Embryonic facial prominence (tissue), 1 donor: ENCODE measurements around the gene NFIA.

ENCODE experiments used
- DNase-seq: peaks from one replicate; pipeline ENCODE4 v3.0.0-alpha.2; 2016; ENCODE audit errors: extremely low spot score

NFIA gene

DNA sequence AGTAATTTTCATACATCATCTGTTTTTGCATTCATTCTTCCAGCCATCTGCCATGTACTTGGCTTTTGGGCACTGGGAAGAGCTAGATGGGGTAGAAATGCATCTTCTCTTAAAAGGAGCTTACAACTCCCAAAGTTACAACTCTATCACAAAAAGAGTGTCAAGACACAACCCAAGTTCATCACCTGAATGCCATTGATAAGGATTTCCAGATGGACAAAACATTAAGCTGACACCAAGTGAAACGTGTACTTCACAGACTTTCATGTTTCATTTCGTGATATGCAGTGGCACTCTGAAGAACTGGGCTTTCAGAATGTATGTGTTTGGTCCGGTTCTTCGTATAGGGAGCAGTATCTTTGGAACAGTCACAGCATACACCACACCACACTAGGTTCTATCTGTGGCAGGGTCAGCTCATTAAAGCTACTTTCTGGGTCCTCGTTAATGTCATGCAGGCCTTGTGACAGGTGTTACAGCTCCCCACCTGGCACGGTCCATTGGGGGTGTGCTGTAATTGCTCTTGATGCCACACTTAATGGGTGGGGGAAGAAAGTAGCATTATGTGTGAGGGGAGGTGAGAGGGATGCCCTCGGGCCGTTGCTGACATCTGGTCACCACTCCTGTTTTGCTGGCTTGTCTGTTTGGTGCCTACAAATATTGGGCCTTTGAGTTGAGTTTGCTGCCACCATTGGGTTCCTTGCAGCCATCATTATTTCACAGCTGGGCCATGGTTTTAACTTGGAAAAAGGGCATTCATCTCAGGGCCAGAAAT is 164.9 kb downstream of the NFIA start:
- DNase-seq = no peak

DNA sequence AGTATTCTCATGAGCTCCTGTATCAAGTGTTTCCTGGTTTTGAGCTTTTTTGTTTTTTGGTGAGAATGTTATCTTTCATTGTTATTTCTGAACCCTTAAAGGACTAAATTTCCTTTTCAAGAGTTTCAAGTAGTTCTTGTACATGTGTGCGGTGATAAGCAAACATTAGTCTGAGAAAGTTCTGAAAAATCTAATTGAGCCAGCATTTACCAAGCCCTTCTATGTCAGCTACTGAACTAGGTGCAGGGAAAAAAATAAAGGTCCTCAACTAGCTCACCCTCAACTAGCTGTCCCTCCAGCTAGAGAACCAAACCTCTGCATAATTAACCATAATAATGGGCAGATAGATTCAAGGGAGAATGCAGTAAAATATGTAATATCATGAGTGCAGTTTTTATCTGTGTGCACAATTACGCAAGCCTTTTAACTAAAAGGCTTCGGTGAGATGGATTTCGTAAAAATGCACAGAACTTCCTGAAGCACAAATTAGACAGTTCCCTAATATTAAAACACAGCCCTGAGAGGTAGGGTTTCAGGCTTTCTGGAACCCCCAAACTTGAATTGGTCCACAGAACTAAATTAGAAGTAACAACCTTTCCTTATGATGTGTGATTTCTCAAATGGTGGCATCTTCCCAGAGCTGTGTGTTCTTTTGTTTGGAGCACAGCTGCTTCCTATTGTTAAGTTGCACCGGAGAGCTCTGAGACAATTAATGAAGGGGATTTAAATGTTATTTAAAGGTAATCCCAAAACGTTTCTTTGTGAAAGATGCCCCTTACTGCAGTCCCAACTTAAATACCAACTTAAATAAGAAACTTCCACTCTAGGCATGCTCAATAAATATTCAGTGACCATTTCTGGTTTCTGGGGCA is 165.8 kb downstream of the NFIA start:
- DNase-seq = no peak

GRCh38 chr1:61250933-61251332 is 168.6 kb downstream of the NFIA start:
- no peak for DNase-seq

- DNase-seq = no peak
Observed at GRCh38 chr1:61253059-61253735, 170.8 kb downstream of the NFIA start.

DNA sequence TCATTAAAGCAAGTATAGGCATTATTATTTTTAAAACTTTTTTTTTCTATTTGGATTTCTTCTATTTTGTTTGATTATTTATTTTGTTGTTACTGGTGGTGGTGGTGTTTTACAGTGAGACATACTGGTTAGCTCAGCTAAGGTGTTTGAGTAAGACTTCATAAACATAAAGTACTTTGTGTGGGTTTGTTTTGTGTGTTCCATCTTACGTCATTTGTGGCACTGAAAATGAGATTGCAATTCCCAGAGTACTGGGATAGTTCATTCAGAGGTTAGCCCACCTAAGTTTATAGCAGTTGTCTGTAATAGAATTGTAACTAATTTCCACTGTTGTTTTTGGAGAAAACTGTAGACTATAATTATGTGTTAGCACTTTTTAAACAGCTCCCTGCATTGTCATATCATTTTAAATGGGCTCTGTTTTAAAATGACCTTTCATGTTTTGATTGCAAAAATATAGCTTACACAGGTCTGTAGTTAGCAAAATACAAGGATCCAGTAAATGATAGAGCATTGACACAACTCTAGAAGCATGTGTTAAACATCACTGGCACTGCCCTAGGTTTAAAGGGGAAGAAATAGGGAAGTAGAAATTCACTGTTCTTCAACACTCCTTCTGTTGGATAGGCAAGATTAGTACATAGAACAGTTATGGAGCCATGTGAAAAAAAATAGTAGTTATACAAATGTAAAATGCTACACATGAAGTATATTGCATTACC is 171.7 kb downstream of the NFIA start:
- DNase-seq = no peak

- no peak for DNase-seq
Observed at GRCh38 chr1:61254634-61255357, 172.4 kb downstream of the NFIA start.

- no peak for DNase-seq
Observed at GRCh38 chr1:61255358-61255703, 173.0 kb downstream of the NFIA start.

- no peak for DNase-seq
Observed at GRCh38 chr1:61259379-61260148, 177.2 kb downstream of the NFIA start.

GRCh38 chr1:61260171-61260570 is 177.8 kb downstream of the NFIA start:
- DNase-seq = no peak

- DNase-seq = no peak
Observed at GRCh38 chr1:61261595-61261994, 179.2 kb downstream of the NFIA start.

DNA sequence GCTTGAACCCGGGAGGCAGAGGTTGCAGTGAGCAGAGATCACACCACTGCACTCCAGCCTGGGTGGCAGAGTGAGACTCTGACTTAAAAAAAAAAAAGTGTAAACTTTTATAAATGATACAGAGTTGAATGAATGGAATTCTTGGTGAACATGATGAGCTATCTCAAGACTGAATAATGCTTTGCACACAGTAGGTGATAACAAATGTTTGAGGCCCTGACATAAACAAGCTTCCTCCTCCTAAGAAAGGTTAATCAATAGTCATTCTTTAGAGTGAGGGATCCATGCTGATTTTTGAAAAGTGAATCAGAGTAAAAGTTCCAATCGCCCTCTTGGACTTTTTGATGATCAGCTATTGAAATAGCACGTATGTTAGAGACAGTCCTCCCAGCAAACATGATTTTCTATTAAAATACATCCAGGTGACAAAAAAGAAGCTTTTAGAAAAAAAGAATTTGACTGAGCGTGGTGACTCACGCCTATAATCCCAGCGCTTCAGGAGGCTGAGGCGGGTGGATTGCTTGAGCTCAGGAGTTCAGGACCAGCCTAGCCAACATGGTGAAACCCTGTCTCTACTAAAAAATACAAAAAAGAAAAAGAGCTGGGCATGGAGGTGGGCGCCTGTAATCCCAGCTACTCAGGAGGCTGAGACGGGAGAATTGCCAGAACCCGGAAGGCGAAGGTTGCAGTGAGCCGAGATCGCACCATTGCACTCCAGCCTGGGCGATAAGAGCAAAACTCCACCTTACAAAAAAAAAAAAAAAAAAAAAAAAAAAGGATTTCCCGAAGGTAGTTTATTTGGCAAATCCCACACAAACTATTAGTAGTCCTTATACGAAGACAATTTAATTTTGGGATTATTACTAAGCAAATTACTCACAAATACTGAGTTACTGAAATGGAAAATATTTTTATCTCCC is 181.8 kb downstream of the NFIA start:
- DNase-seq = no peak

DNA sequence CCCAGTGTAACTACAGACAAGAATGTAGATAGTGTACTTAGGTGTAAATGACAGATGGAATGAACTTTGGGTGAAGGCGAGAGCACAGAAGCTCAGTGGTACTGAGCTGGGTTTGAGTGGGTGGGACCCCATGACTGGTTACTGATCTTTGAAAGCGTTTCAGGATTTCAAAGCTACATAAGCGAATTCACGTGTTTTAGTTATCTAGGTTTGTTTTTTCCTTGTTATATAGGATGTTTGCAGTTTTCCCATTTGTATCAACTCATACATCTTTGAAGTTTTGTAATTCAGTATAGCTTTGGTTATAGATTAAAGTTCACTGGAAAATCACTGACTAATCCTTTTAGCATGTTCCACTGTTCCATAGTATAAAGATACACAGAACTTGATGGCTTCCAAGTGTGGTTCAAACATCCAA is 182.5 kb downstream of the NFIA start:
- DNase-seq = no peak

DNA sequence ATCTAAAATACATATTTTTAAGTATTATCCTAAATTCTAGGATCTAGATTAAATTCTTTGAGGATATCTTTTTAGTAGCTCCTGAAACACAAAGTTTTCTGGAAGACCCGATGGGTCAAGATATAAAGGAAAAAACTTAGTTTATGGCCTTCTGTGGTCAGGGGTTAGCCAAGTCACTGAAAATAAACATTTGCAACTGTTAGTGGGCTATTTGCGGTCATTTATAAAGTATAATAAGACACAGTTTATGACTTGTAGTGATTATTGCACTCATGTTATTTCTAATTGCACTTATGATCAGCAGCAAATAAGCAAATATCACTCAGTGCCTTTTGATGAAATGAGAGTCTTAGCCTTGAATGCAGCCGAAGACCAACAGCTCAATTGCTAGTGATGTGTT is 183.3 kb downstream of the NFIA start:
- no peak for DNase-seq

DNA sequence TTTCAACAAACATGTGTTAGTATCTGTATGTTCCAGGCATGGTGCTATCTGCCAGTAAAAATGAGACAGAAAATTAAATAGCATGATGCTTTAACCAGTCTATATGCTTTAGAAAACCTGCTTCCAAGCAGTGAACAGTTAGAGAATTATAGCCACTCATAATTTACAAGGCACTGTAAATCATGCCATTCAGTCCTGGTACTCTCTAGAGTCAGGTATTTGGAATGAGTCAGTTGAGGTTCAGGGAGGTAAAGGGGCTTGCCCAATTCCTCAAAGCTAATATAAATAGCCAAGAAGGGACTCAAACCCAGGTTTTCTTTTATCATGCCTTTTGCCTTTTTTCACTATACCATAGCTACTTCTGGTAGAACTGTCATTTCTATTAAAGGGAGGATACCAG is 184.4 kb downstream of the NFIA start:
- no peak for DNase-seq

DNA sequence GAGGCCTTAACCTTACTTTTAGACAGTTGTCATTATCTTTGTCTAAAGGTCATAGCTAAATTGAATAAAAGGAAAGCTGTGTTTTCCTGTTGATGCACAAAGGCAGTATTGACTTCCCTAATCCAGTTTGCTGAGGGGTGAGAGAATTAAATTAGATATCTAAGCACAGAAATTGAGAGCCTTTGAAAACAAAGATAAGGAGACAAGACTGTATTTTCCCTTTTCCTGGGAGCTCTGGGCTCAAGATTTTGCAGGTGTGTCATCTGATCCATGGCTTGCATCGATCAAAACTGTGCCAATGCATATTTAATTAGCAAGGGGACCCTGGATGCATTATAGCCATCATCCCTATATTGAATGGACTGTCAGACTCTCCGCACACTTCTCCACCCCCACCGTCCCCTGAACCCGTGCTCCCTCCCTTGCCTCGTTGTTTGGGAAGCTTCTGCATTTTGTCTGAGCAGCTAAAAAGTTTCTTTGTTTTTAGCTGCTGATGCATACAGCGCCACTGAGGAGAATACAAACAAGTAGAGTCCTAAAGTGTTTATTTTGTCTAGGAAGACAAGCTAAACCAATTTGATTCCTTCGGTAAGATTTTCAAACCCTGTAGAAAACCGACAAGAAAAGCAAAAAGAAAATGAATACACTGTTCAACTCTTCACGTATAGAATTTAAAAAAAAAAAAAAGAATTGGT is 186.3 kb downstream of the NFIA start:
- DNase-seq = no peak

- DNase-seq = no peak
Observed at GRCh38 chr1:61269602-61270001, 187.2 kb downstream of the NFIA start.

GRCh38 chr1:61270107-61270506 is 187.7 kb downstream of the NFIA start:
- DNase-seq = no peak

DNA sequence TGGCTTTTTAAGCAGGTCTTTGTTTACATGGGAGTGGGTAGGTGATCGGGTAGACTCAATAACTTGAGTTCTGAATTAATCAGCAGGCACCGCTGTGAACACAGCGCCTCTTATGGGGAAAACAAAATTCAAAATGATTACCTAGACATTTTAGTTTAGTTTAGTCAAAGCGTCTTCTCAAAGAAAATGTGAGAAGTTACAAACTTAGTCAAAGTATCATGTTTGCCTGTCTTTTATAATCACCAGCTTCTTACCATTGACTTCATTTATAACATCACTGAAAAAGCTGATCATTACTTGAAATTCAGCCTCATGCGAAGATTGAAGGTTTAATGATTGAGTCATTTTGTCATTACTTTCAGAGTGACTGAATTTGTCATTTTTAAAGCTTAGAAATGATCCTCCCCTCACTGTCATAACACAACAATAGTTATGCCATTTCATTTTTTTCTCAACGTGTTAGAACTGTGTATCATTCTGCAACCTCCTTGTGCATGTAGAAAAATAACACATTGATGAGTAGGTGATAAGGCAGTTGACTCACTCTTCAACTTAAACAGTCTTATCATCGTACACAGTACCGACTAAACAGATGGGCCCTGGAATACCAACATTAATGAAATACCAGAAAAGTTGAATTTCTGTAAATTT is 188.5 kb downstream of the NFIA start:
- DNase-seq = no peak
